ENCODE results near the gene CAPRIN1. TPM values are rescaled to one million over a fixed set of nuclear protein-coding genes. Genes with fewer than 3 reads are reported as not detected.
"Not testable (repeated sequence)": the region's sequence is repeated elsewhere in the genome, so short reads cannot be mapped to it uniquely, and the experiment has no call there.

The CAPRIN1 gene
- polyA plus RNA-seq, 2 donors = 54.0 to 58.8 TPM

GRCh38 chr11:34080609-34081008, 29.1 kb downstream of the CAPRIN1 start:
- peaks cover 9 to 14% of the 10 kb centered on the region in 2 donors for H3K36me3 ChIP-seq (ENCODE audit: control insufficient read depth in 2 of 2, insufficient read depth in 2 of 2, low read length in 1 of 2)
- H3K27ac ChIP-seq (ENCODE audit: low read depth in 2 of 2, low read length in 1 of 2) = no peak overlapping the region
- no peak overlapping the region for H3K4me3 ChIP-seq (ENCODE audit: low read depth in 1 of 2, low read length in 2 of 2)
- no peaks in the 10 kb centered on the region for H3K4me1 ChIP-seq (ENCODE audit: control insufficient read depth in 2 of 2, insufficient read depth in 2 of 2, low read length in 1 of 2)
- 79 to 83% methylated on average over 4 of the region's 4 CpGs for WGBS, 2 donors
- H3K27me3 ChIP-seq (ENCODE audit: control insufficient read depth in 1 of 2, insufficient read depth in 2 of 2, low read length in 2 of 2) = no peaks in the 10 kb centered on the region
- no peaks in the 10 kb centered on the region for H3K9me3 ChIP-seq (ENCODE audit: control insufficient read depth in 2 of 2, insufficient read depth in 1 of 2, low read depth in 1 of 2, low read length in 1 of 2)

- no peak overlapping the region for H3K27ac ChIP-seq (ENCODE audit: low read depth in 2 of 2, low read length in 1 of 2)
- peaks cover 9% of the 10 kb centered on the region in 2 donors for H3K36me3 ChIP-seq (ENCODE audit: control insufficient read depth in 2 of 2, insufficient read depth in 2 of 2, low read length in 1 of 2)
- no peaks in the 10 kb centered on the region for H3K4me1 ChIP-seq (ENCODE audit: control insufficient read depth in 2 of 2, insufficient read depth in 2 of 2, low read length in 1 of 2)
- WGBS, 2 donors = 83 to 85% methylated on average over 2 of the region's 2 CpGs
- H3K4me3 ChIP-seq (ENCODE audit: low read depth in 1 of 2, low read length in 2 of 2) = no peak overlapping the region
- H3K27me3 ChIP-seq (ENCODE audit: control insufficient read depth in 1 of 2, insufficient read depth in 2 of 2, low read length in 2 of 2) = no peaks in the 10 kb centered on the region
- H3K9me3 ChIP-seq (ENCODE audit: control insufficient read depth in 2 of 2, insufficient read depth in 1 of 2, low read depth in 1 of 2, low read length in 1 of 2) = no peaks in the 10 kb centered on the region
Observed at GRCh38 chr11:34084637-34085036, 33.1 kb downstream of the CAPRIN1 start.

- peaks cover 12 to 14% of the 10 kb centered on the region in 2 donors for H3K36me3 ChIP-seq (ENCODE audit: control insufficient read depth in 2 of 2, insufficient read depth in 2 of 2, low read length in 1 of 2)
Observed at GRCh38 chr11:34086554-34087283, 35.2 kb downstream of the CAPRIN1 start.

GRCh38 chr11:34091825-34092224, 40.3 kb downstream of the CAPRIN1 start:
- Histone ChIP-seq H3K36me3 (ENCODE audit: control insufficient read depth in 2 of 2, insufficient read depth in 2 of 2, low read length in 1 of 2) (peaks cover 3 to 20% of the 10 kb centered on the region in 2 donors), H3K9me3 (ENCODE audit: control insufficient read depth in 2 of 2, insufficient read depth in 1 of 2, low read depth in 1 of 2, low read length in 1 of 2) (no peaks in the 10 kb centered on the region), H3K4me3 (ENCODE audit: low read depth in 1 of 2, low read length in 2 of 2) (no peak overlapping the region), H3K4me1 (ENCODE audit: control insufficient read depth in 2 of 2, insufficient read depth in 2 of 2, low read length in 1 of 2) (no peaks in the 10 kb centered on the region), H3K27ac (ENCODE audit: low read depth in 2 of 2, low read length in 1 of 2) (no peak overlapping the region), H3K27me3 (ENCODE audit: control insufficient read depth in 1 of 2, insufficient read depth in 2 of 2, low read length in 2 of 2) (no peaks in the 10 kb centered on the region)
- WGBS, 2 donors = 78 to 87% methylated on average over 1 of the region's 1 CpG

More at GRCh38 chr11:34086554-34087283, 35.2 kb downstream of the CAPRIN1 start:
- H3K4me3 ChIP-seq (ENCODE audit: low read depth in 1 of 2, low read length in 2 of 2) = no peak overlapping the region
- WGBS, 2 donors = 76 to 84% methylated on average over 4 of the region's 4 CpGs
- no peaks in the 10 kb centered on the region for H3K4me1 ChIP-seq (ENCODE audit: control insufficient read depth in 2 of 2, insufficient read depth in 2 of 2, low read length in 1 of 2)
- no peak overlapping the region for H3K27ac ChIP-seq (ENCODE audit: low read depth in 2 of 2, low read length in 1 of 2)
- H3K9me3 ChIP-seq (ENCODE audit: control insufficient read depth in 2 of 2, insufficient read depth in 1 of 2, low read depth in 1 of 2, low read length in 1 of 2) = no peaks in the 10 kb centered on the region
- no peaks in the 10 kb centered on the region for H3K27me3 ChIP-seq (ENCODE audit: control insufficient read depth in 1 of 2, insufficient read depth in 2 of 2, low read length in 2 of 2)

GRCh38 chr11:34094900-34095299, 43.4 kb downstream of the CAPRIN1 start:
- H3K27ac ChIP-seq (ENCODE audit: low read depth in 2 of 2, low read length in 1 of 2); H3K4me1 ChIP-seq (ENCODE audit: control insufficient read depth in 2 of 2, insufficient read depth in 2 of 2, low read length in 1 of 2); H3K9me3 ChIP-seq (ENCODE audit: control insufficient read depth in 2 of 2, insufficient read depth in 1 of 2, low read depth in 1 of 2, low read length in 1 of 2); H3K27me3 ChIP-seq (ENCODE audit: control insufficient read depth in 1 of 2, insufficient read depth in 2 of 2, low read length in 2 of 2); H3K4me3 ChIP-seq (ENCODE audit: low read depth in 1 of 2, low read length in 2 of 2): not testable (repeated sequence)
- H3K36me3 ChIP-seq (ENCODE audit: control insufficient read depth in 2 of 2, insufficient read depth in 2 of 2, low read length in 1 of 2) = peaks cover 3 to 20% of the 10 kb centered on the region in 2 donors
- WGBS, 2 donors = 96% methylated on average over 2 of the region's 2 CpGs

- no peaks in the 10 kb centered on the region for H3K9me3 ChIP-seq (ENCODE audit: control insufficient read depth in 2 of 2, insufficient read depth in 1 of 2, low read depth in 1 of 2, low read length in 1 of 2)
- H3K27me3 ChIP-seq (ENCODE audit: control insufficient read depth in 1 of 2, insufficient read depth in 2 of 2, low read length in 2 of 2) = no peaks in the 10 kb centered on the region
- H3K27ac ChIP-seq (ENCODE audit: low read depth in 2 of 2, low read length in 1 of 2) = no peak overlapping the region
- no peak overlapping the region for H3K4me3 ChIP-seq (ENCODE audit: low read depth in 1 of 2, low read length in 2 of 2)
- no peaks in the 10 kb centered on the region for H3K4me1 ChIP-seq (ENCODE audit: control insufficient read depth in 2 of 2, insufficient read depth in 2 of 2, low read length in 1 of 2)
- 87 to 95% methylated on average over 2 of the region's 2 CpGs for WGBS, 2 donors
- peaks cover 0 to 4% of the 10 kb centered on the region in 2 donors for H3K36me3 ChIP-seq (ENCODE audit: control insufficient read depth in 2 of 2, insufficient read depth in 2 of 2, low read length in 1 of 2)
Observed at GRCh38 chr11:34098813-34099212, 47.3 kb downstream of the CAPRIN1 start.

GRCh38 chr11:34104680-34105078, 53.1 kb downstream of the CAPRIN1 start:
- H3K4me3 ChIP-seq (ENCODE audit: low read depth in 1 of 2, low read length in 2 of 2) = peak overlapping the region; percentile 86 to 98
- H3K36me3 ChIP-seq (ENCODE audit: control insufficient read depth in 2 of 2, insufficient read depth in 2 of 2, low read length in 1 of 2) = peaks cover 0 to 4% of the 10 kb centered on the region in 2 donors
- H3K9me3 ChIP-seq (ENCODE audit: control insufficient read depth in 2 of 2, insufficient read depth in 1 of 2, low read depth in 1 of 2, low read length in 1 of 2) = no peaks in the 10 kb centered on the region
- WGBS, 2 donors = 23% methylated on average over 6 of the region's 6 CpGs
- H3K27ac ChIP-seq (ENCODE audit: low read depth in 2 of 2, low read length in 1 of 2) = peak overlapping the region; percentile 70 to 99
- H3K27me3 ChIP-seq (ENCODE audit: control insufficient read depth in 1 of 2, insufficient read depth in 2 of 2, low read length in 2 of 2) = no peaks in the 10 kb centered on the region
- H3K4me1 ChIP-seq (ENCODE audit: control insufficient read depth in 2 of 2, insufficient read depth in 2 of 2, low read length in 1 of 2) = no peaks in the 10 kb centered on the region

GRCh38 chr11:34105079-34105956, 53.8 kb downstream of the CAPRIN1 start, which contains the start of gene NAT10:
NAT10 (plus strand) TSS chr11:34105629; CDS start chr11:34108226, 2,597 bp downstream.
- no peaks in the 10 kb centered on the region for H3K9me3 ChIP-seq (ENCODE audit: control insufficient read depth in 2 of 2, insufficient read depth in 1 of 2, low read depth in 1 of 2, low read length in 1 of 2)
- 0 to 1% methylated on average over 54 to 55 of the region's 55 CpGs for WGBS, 2 donors
- peaks cover 0 to 8% of the 10 kb centered on the region in 2 donors for H3K36me3 ChIP-seq (ENCODE audit: control insufficient read depth in 2 of 2, insufficient read depth in 2 of 2, low read length in 1 of 2)
- peak within 1 kb of the TSS; percentile 86 to 98 for H3K4me3 ChIP-seq (ENCODE audit: low read depth in 1 of 2, low read length in 2 of 2)
- H3K27me3 ChIP-seq (ENCODE audit: control insufficient read depth in 1 of 2, insufficient read depth in 2 of 2, low read length in 2 of 2) = no peaks in the 10 kb centered on the region
- peak within 1 kb of the TSS; percentile 70 to 99 for H3K27ac ChIP-seq (ENCODE audit: low read depth in 2 of 2, low read length in 1 of 2)
- H3K4me1 ChIP-seq (ENCODE audit: control insufficient read depth in 2 of 2, insufficient read depth in 2 of 2, low read length in 1 of 2) = no peaks in the 10 kb centered on the region

GRCh38 chr11:34105957-34106504, 54.5 kb downstream of the CAPRIN1 start:
- 0 to 2% methylated on average over 17 of the region's 17 CpGs for WGBS, 2 donors
- Histone ChIP-seq H3K9me3 (ENCODE audit: control insufficient read depth in 2 of 2, insufficient read depth in 1 of 2, low read depth in 1 of 2, low read length in 1 of 2) (no peaks in the 10 kb centered on the region), H3K4me3 (ENCODE audit: low read depth in 1 of 2, low read length in 2 of 2) (peak overlapping the region; percentile 86 to 98), H3K27ac (ENCODE audit: low read depth in 2 of 2, low read length in 1 of 2) (peak overlapping the region; percentile 48 to 99), H3K4me1 (ENCODE audit: control insufficient read depth in 2 of 2, insufficient read depth in 2 of 2, low read length in 1 of 2) (no peaks in the 10 kb centered on the region), H3K27me3 (ENCODE audit: control insufficient read depth in 1 of 2, insufficient read depth in 2 of 2, low read length in 2 of 2) (no peaks in the 10 kb centered on the region), H3K36me3 (ENCODE audit: control insufficient read depth in 2 of 2, insufficient read depth in 2 of 2, low read length in 1 of 2) (peaks cover 0 to 8% of the 10 kb centered on the region in 2 donors)
